Measurements from ENCODE around the gene SLC24A3. TPM values are rescaled to one million over a fixed set of nuclear protein-coding genes. Genes with fewer than 3 reads are reported as not detected.

Gene SLC24A3
- total and polyA plus RNA-seq, 2 experiments from 2014 or later = 0.48 to 1.7 TPM

DNA sequence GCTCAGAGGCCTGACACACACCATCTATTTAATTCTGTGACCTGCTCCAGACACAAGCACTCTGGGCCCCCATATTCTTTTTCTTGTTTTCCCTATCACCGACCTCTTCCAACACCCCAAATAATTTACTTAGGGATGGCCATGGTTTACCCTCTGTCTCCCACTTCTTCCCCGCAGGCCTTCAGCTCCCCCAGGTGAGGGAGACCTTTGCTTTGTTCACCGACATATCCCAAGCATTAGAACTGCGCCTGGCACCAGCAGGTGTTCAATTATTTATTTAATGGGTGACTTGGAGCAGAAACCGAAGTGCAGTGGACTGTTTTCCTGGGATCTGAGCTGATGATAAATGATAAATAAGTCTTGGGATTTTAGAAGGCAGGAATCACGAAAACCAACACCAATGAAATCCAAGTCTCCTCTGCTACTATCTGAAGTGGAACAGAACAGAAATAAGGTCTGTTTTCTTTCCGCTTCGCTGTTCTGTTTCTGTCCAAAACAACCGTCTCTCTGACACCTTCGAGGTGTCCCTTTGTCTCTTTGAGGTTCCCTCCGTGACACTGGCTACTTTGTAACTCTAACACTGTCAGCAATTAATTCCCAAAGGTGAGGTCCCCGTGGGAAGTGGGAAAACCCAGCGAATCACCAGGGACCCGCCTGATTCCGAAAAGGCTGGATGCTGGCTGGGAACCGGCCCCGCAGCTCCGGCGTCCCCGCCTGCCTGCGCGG is 544.5 kb downstream of the SLC24A3 start:
- 19% methylated on average over 22 of the region's 22 CpGs for WGBS (ENCODE audit: low lambda C conversion rate, missing lambda C conversion rate)
- Histone ChIP-seq H3K9me3 (ENCODE audit: low read depth) (no peaks in the 10 kb centered on the region), H3K4me1 (ENCODE audit: insufficient read depth) (peaks cover 23% of the 10 kb centered on the region), H3K79me2 (peaks cover 17% of the 10 kb centered on the region), H3K27me3 (no peaks in the 10 kb centered on the region), H3K4me3 (peak overlapping the region; percentile 96), H4K20me1 (ENCODE audit: insufficient read depth, poor library complexity, severe bottlenecking) (no peaks in the 10 kb centered on the region), H3K4me2 (peak overlapping the region; percentile 96), H3K27ac (peak overlapping the region; percentile 100), H3K36me3 (replicated peaks; ENCODE audit: insufficient read depth, low read depth) (no peaks in the 10 kb centered on the region), H2AFZ (peak overlapping the region; percentile 93), H3K9me2 (replicated peaks; ENCODE audit: insufficient read depth) (no peaks in the 10 kb centered on the region)
- no peak for DNase-seq (ENCODE audit: low spot score)
- TF ChIP-seq EZH2 (IDR thresholded peaks at IDR 0.05; ENCODE audit: borderline replicate concordance) = no peak
- TF ChIP-seq, protein P1, sequence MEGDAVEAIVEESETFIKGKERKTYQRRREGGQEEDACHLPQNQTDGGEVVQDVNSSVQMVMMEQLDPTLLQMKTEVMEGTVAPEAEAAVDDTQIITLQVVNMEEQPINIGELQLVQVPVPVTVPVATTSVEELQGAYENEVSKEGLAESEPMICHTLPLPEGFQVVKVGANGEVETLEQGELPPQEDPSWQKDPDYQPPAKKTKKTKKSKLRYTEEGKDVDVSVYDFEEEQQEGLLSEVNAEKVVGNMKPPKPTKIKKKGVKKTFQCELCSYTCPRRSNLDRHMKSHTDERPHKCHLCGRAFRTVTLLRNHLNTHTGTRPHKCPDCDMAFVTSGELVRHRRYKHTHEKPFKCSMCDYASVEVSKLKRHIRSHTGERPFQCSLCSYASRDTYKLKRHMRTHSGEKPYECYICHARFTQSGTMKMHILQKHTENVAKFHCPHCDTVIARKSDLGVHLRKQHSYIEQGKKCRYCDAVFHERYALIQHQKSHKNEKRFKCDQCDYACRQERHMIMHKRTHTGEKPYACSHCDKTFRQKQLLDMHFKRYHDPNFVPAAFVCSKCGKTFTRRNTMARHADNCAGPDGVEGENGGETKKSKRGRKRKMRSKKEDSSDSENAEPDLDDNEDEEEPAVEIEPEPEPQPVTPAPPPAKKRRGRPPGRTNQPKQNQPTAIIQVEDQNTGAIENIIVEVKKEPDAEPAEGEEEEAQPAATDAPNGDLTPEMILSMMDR (IDR thresholded peaks at IDR 0.05; ENCODE audit: poor library complexity) = peak; percentile 18

DNA sequence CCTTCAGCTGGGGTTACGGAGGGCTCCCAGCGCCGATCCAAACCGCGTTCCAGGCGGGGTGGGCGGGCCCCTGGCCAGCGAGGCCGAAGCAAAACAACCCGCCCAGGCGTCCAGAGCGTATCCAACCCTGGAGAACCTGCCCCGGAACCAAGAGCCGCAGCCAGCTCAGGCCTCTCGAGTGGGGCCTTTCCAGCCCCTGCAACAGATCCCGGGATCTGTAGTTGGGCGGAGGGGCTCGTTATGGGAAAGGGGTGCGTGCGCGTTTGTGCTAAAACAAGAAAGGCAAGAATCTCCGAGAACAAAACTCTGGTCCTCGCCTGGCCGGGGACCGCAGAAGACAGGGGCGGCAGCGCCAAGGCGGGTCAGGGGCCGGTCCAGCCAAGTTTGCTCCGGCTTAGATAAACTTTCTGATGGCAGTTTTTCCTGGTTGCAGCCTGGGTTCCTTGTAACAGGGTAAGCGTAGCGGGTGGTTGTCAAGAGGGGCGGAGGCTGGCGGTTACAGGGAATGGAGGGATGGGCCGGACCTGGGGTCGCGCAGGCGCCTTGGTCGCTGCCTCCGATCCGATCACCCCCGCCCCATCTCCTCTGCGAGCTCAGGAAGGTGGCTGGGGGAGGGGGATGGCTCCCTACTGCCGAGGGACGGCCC is 545.2 kb downstream of the SLC24A3 start:
- H3K27ac ChIP-seq = peak overlapping the region; percentile 100
- DNase-seq (ENCODE audit: low spot score) = peak; percentile 98
- TF ChIP-seq, protein P1 (IDR thresholded peaks at IDR 0.05; ENCODE audit: poor library complexity) = no peak
- TF ChIP-seq EZH2 (IDR thresholded peaks at IDR 0.05; ENCODE audit: borderline replicate concordance) = no peak
- TF ChIP-seq EZH2phosphoT487 (IDR thresholded peaks at IDR 0.05; ENCODE audit: low read depth, severe bottlenecking, unreplicated experiment) = no peak
- H3K4me1 ChIP-seq (ENCODE audit: insufficient read depth) = peaks cover 23% of the 10 kb centered on the region
- no peaks in the 10 kb centered on the region for H3K27me3 ChIP-seq
- peak overlapping the region; percentile 96 for H3K4me2 ChIP-seq
- no peaks in the 10 kb centered on the region for H3K9me2 ChIP-seq (replicated peaks; ENCODE audit: insufficient read depth)
- under 1% methylated on average over 31 of the region's 45 CpGs for WGBS (ENCODE audit: low lambda C conversion rate, missing lambda C conversion rate)
- peak overlapping the region; percentile 96 for H3K4me3 ChIP-seq
- H3K79me2 ChIP-seq = peaks cover 22% of the 10 kb centered on the region
- H2AFZ ChIP-seq = peak overlapping the region; percentile 93
- H4K20me1 ChIP-seq (ENCODE audit: insufficient read depth, poor library complexity, severe bottlenecking) = no peaks in the 10 kb centered on the region
- H3K36me3 ChIP-seq (replicated peaks; ENCODE audit: insufficient read depth, low read depth) = no peaks in the 10 kb centered on the region
- no peaks in the 10 kb centered on the region for H3K9me3 ChIP-seq (ENCODE audit: low read depth)

DNA sequence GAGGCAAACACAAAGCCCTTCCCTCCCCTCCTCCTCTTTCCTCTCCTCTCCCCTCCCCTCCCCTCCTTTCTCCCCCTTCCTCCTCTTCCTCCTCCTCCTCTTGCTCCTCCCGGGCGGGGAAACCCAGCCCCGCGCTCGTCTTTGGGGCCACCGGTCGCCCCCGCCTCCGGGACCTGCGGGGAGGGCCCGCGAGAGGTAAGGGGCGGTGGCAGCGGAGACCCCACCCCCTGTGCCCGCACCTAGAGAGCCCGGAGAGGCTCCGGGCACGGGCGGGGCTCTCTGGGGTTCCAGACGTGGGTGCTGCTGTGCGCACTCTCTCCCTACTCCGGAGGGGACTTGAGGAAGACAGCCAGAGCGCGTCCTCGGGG is 545.7 kb downstream of the SLC24A3 start, which contains the start of gene RIN2:
Gene RIN2, plus strand, starts transcription at position 126 of the 368 bp plus-strand sequence. CDS start 131,344 bp downstream, outside the sequence.
- H3K27me3 ChIP-seq = no peaks in the 10 kb centered on the region

More for the DNA sequence above, 545.7 kb downstream of the SLC24A3 start, which contains the start of gene RIN2:
- Histone ChIP-seq H4K20me1 (ENCODE audit: insufficient read depth, poor library complexity, severe bottlenecking) (no peaks in the 10 kb centered on the region), H3K4me1 (ENCODE audit: insufficient read depth) (peaks cover 23% of the 10 kb centered on the region), H3K4me3 (peak within 1 kb of the TSS; percentile 96), H3K4me2 (peak within 1 kb of the TSS; percentile 96), H3K79me2 (peaks cover 26% of the 10 kb centered on the region), H3K36me3 (replicated peaks; ENCODE audit: insufficient read depth, low read depth) (no peaks in the 10 kb centered on the region), H3K9me3 (ENCODE audit: low read depth) (no peaks in the 10 kb centered on the region), H2AFZ (peak within 1 kb of the TSS; percentile 93), H3K9me2 (replicated peaks; ENCODE audit: insufficient read depth) (no peaks in the 10 kb centered on the region), H3K27ac (peak within 1 kb of the TSS; percentile 100)
- WGBS (ENCODE audit: low lambda C conversion rate, missing lambda C conversion rate) = 0% methylated on average over 16 of the region's 25 CpGs
- DNase-seq (ENCODE audit: low spot score) = no peak
- TF ChIP-seq EZH2phosphoT487 (IDR thresholded peaks at IDR 0.05; ENCODE audit: low read depth, severe bottlenecking, unreplicated experiment) (no peak), EZH2 (IDR thresholded peaks at IDR 0.05; ENCODE audit: borderline replicate concordance) (no peak)
- TF ChIP-seq, protein P1 (IDR thresholded peaks at IDR 0.05; ENCODE audit: poor library complexity) = no peak
